GM19025 (cell line): ENCODE data around the gene GPANK1.

Experiments
- ATAC-seq: cut with Tn5 transposase; IDR thresholded peaks from one replicate; pipeline ENCODE4 v1.9.1; 2021; ENCODE audit warnings: mild to moderate bottlenecking, low read depth, moderate library complexity; ENCODE audit not compliant: unreplicated experiment

Gene GPANK1

DNA sequence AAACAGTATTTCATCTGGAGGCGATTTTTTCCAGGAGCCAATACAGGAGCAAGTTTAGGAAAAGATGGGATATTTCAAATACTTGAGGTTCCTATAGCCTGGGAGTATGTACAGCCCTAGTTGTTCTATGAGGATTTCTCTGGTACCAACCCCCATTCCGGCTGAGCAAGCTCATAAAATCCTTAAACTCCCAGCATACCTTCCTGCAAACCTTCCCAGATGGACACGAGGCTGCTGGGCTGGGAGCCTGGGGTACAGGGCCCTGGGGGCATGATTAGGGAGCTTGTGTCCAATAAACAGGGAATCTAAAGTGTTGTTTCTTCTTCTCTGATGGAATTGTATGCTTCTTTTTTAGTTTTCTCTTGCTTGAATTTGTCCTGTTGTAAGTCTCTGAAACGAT lies 42.8 kb downstream of the GPANK1 start:
- ATAC-seq: no peak

DNA sequence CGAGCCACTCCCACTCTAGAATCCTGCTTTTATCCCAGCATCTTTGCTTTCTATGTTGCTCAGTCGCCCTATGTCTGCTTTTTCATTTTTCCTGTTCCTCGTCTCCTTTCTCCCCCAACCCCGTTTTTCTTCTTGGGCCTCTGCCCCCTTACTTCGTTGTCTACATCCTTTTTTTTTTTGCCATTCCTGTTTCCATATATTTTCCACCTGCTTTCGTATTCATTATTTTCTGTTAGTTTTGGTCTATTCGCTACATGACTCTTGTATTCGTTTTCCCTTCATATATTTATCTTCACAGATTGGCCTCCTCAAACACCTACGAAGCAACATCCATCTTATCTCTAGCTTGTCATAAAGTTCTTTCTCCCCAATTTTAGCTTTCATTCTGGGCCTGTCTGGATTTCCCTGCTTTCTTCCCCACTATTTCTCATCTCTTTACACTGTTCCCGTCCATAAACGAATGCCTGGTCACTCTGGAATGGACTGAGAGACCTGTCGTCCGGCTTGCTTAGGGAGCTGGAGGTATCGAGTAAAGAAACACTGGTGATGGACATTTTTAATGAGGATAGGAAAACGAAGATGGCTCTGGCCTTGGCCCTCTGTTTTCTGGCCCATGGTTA lies 43.4 kb downstream of the GPANK1 start:
- ATAC-seq: no peak

DNA sequence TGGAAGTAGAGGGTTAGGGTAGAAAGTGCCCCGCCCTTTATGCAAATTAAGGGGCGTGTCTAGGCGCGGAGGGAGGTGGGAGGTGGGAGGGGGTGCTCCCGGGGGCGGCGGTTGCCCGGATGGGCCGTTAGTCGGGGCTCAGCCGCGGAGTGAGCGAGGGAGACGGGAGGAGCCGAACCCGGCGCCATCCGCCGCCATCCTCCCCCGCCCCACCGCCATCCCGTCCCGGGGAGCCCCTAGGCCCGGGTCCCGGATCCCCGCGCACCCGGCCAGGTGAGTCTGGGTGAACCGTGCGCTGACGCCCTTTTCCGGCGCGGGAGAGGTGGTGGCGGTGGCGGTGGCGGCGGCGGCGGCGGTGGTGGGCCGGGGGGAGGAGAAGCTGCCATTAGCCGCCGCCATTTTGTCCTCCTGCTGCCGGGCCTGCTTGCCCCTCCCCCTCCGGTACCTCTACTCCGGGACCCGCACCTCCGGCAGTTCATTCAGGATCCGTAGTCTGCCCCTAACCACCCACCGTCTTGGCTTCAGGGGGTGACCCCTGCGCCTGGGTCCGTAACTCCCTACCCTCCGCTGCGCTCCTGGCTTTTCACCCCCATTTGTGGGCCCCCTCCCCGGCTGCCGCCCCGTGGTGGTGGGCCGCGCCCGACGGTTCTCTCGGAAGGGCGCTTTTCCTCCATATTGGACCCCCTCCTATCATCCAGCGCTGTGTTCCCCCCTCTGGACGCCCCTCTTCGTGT lies 44.0 kb downstream of the GPANK1 start, which contains the start of gene PRRC2A:
TSS of gene PRRC2A (plus strand) at position 130 of the 734 bp plus-strand sequence. CDS start 2,075 bp downstream, outside the sequence.
- peak; percentile 56 for ATAC-seq

DNA sequence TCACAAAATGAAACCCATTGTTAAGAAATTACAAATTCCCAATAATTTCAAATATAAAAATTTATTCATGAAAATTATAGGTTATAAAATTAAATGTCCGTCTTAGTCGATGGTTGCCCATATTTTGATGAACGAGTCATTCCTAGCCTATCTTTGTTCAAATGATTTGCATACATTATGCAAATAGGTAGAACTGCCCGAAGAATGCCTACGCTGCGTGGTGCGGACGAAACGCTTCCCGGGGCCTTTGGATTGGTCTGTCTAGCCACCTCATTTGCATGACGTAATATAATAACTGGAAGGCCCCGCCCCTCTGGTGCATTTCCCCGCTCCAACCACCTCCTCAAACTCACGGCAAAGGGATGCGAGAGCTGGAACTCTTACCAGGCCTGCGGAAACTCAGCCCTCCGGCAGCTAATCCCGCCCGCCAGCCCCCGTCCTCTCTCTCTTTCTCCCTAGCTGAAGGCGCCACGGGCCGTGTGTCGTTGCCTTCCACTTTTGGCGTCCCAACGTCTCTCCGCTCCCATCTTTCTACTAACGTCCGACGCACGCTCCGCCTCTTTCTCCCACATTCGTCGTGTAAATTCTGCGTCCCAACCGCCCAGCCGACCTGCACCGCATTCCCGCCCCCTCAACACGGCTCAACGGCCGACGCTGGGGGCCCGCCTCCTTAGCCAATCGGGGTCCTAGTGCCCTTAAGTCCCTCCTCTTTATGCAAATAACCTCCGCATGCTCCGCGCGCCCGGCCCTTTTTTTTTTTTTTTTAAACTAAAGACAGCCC lies 44.8 kb downstream of the GPANK1 start:
- ATAC-seq: peak; percentile 77

DNA sequence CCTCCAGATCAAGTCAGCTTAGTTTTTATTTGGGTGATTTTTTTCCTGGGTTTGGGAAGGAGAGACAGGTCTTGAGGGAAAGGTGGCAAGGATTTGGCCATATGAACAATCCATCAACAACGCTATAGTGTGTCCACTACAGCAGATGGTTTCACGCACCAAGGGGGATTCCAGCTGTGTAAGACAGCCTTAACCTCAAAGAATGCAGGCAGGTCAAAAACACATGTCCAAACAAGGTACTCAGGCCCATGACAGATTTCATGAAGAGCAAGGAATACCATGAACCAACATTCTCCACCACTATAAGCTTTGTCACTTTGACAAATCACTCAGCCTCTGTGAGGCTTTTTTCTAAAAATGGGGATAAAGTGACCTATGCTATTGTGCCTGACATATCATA lies 47.8 kb downstream of the GPANK1 start:
- ATAC-seq: no peak

DNA sequence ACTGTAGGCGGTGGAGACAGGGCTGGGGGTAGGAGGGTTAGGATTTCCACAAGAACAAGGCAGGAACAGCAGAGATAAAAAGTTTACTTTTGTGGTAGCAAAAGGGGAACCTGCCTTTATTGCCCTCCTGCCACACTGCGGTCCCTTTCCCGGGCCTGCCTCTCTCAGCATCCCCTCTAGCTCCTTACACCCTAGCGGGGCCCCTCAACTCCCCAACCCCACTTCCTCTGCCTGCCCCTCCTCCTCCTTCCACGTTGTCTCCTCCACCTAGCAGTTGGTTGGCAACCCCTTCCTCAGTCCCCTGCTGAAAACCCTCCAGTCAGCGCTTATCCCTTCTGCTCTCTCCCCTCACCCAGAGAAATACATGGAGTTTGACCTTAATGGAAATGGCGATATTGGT lies 49.0 kb downstream of the GPANK1 start:
- no peak for ATAC-seq

DNA sequence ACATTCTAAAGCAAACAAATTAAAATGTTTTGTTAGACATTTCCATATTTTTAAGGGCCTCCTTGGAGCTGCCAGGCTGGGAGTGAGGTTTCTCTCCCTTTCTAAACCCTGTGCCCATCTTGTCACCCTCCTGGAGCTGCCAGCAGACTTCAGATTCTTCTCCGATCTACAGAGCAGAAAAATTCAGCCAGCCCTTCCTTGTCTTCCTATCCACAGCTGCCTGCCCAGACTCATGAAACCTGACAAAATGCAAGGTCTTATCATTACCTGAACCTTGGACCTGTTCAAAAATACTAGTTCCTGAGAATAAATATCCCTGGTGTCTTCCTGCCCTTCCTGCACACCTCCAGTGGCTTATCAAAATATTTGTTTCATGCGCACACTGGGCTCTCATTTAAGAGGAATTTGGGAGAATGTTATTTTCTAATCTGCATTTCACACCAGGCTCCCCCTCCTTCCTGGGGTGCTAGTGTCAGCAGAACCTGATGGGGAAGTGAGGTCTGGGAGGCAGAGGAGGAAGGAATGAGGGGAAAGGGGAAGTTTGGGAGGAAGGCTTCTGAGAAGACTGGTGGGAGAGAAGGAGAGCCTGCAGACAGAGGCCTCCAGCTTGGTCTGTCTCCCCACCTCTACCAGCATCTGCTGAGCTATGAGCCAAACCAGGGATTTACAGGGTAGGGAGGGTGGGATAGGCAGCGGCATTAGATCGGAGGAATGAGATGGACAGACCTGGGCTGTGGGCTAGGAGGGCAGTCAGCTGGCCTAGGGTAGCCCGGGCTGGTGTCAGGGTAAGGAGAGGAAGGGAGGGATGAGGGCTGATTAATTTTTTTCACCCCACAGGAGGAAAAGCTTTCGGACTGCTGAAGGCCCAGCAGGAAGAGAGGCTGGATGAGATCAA lies 49.9 kb downstream of the GPANK1 start, which contains the start of gene AIF1:
TSS of gene AIF1 (plus strand) at position 551 of the 895 bp plus-strand sequence. CDS start at position 647, 96 bp downstream.
- no peak for ATAC-seq

DNA sequence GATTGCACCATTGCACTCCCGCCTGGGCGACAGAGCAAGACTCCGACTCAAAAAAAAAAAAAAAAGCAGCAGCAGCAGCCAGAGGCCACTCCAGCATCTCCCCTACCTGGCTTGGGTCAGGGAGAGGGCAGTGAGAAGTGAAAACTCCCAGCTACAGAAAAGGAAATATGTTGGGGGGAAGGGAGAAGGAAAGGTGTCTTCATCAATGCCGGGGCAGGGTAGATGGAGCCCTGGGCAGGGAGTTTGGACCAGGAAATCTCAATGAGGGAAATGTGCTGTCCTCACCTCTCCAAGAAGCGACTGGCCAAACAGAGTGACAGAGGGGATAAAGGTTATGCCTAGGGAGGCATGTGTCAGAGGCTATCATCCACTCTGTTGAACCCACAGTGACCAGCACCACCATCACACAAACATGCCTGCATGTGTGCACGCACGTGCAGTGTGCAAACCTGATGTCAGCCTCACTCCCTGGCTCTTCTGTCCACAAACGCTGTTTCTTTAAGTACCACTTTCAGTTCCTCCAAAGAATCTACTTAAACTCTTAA lies 50.6 kb downstream of the GPANK1 start:
- ATAC-seq: no peak
